Activated CD8-positive, alpha-beta memory T cell treated with anti-CD3 and anti-CD28 coated beads, Interleukin-2, amount 50 U/mL, for 1 hour (primary cell): ENCODE results near the gene GAB1.

Source experiments
- DNase-seq: peaks from one replicate; pipeline ENCODE4 v3.0.0-alpha.2; 2020; ENCODE audit errors: extremely low read depth

GAB1 gene

GRCh38 chr4:143389579-143390195 is 53.0 kb downstream of the GAB1 start:
- no peak for DNase-seq

GRCh38 chr4:143390764-143391163 is 54.1 kb downstream of the GAB1 start:
- no peak for DNase-seq

GRCh38 chr4:143391261-143391660 is 54.6 kb downstream of the GAB1 start:
- no peak for DNase-seq

- DNase-seq = no peak
Measured at GRCh38 chr4:143391895-143392294, 55.2 kb downstream of the GAB1 start.

GRCh38 chr4:143393195-143393594 is 56.5 kb downstream of the GAB1 start:
- no peak for DNase-seq

GRCh38 chr4:143394739-143395453 is 58.2 kb downstream of the GAB1 start:
- no peak for DNase-seq

GRCh38 chr4:143396695-143397094 is 60.0 kb downstream of the GAB1 start:
- no peak for DNase-seq

GRCh38 chr4:143397335-143397734 is 60.7 kb downstream of the GAB1 start:
- no peak for DNase-seq

GRCh38 chr4:143397887-143398286 is 61.2 kb downstream of the GAB1 start:
- DNase-seq = no peak

- DNase-seq = no peak
Measured at GRCh38 chr4:143399113-143399949, 62.7 kb downstream of the GAB1 start.

GRCh38 chr4:143400082-143400481 is 63.4 kb downstream of the GAB1 start:
- DNase-seq = no peak

- no peak for DNase-seq
Measured at GRCh38 chr4:143402776-143403552, 66.3 kb downstream of the GAB1 start.

GRCh38 chr4:143403553-143403820 is 66.8 kb downstream of the GAB1 start:
- no peak for DNase-seq

GRCh38 chr4:143404555-143404954 is 67.9 kb downstream of the GAB1 start:
- no peak for DNase-seq

GRCh38 chr4:143405075-143405730 is 68.5 kb downstream of the GAB1 start:
- DNase-seq = no peak

- no peak for DNase-seq
Measured at GRCh38 chr4:143406523-143406922, 69.8 kb downstream of the GAB1 start.

GRCh38 chr4:143407474-143407873 is 70.8 kb downstream of the GAB1 start:
- DNase-seq = no peak

GRCh38 chr4:143407888-143408287 is 71.2 kb downstream of the GAB1 start:
- no peak for DNase-seq

- DNase-seq = no peak
Measured at GRCh38 chr4:143410015-143410414, 73.3 kb downstream of the GAB1 start.

- DNase-seq = no peak
Measured at GRCh38 chr4:143411527-143412419, 75.1 kb downstream of the GAB1 start.

GRCh38 chr4:143412420-143412758 is 75.7 kb downstream of the GAB1 start:
- no peak for DNase-seq
